K562 (cell line): ENCODE measurements around the gene ZBTB9. TPM values are rescaled to one million over a fixed set of nuclear protein-coding genes. Genes with fewer than 3 reads are reported as not detected.

Experiments
- ARID2 ChIP-seq: fragments of 450-650 bp; IDR thresholded peaks from 2 replicates; pipeline ENCODE4 v1.6.1; 2017; ENCODE audit warnings: antibody characterized with exemption, mild to moderate bottlenecking
- BRD9 ChIP-seq: fragments of 450-650 bp; IDR thresholded peaks from 2 replicates; pipeline ENCODE4 v1.6.1; 2018; ENCODE audit warnings: low read depth; ENCODE audit not compliant: partially characterized antibody
- CBX3 ChIP-seq, 2 experiments: IDR thresholded peaks; 1 replicate in 1 of 2; 2 replicates in 1 of 2; pipeline ENCODE4 v1.6.1; 2012; ENCODE audit warnings: inconsistent platforms in 2 of 2, low read length in 2 of 2, borderline replicate concordance in 1 of 2, control low read depth in 1 of 2
- CEBPB ChIP-seq: fragments of 450-650 bp; IDR thresholded peaks from 2 replicates; pipeline ENCODE4 v1.6.1; 2016; ENCODE audit warnings: missing genetic modification characterization, missing compliant biosample characterization
- CEBPG ChIP-seq, 3 experiments: fragments of 200-800 bp in 1 of 3; sonication (Bioruptor generic) in 1 of 3; sonication (generic) in 1 of 3; formaldehyde crosslinking in 1 of 3; IDR thresholded peaks in 2 of 3; conservative IDR thresholded peaks in 1 of 3; 2 replicates each; pipeline versions ENCODE4 v1.6.1 to v1.8.0; 2016 to 2022; ENCODE audit warnings: missing compliant biosample characterization in 2 of 3, missing genetic modification characterization in 2 of 3, mild to moderate bottlenecking in 1 of 3, missing genetic modification reagents in 1 of 3
- DMBX1 ChIP-seq: fragments of 250-450 bp; sonication (Bioruptor Pico); IDR thresholded peaks from 2 replicates; pipeline ENCODE4 v1.8.0; 2022; ENCODE audit warnings: inconsistent platforms, mild to moderate bottlenecking, moderate library complexity, borderline replicate concordance
- FOXK1 ChIP-seq: sonication (generic); formaldehyde crosslinking; IDR thresholded peaks from 2 replicates; pipeline ENCODE4 v1.8.0; 2022; ENCODE audit warnings: missing genetic modification reagents, mild to moderate bottlenecking, borderline replicate concordance
- GABPB1 ChIP-seq: sonication (generic); formaldehyde crosslinking; IDR thresholded peaks from 2 replicates; pipeline ENCODE4 v1.8.0; 2022; ENCODE audit warnings: mild to moderate bottlenecking, missing genetic modification reagents
- HLTF ChIP-seq: fragments of 450-650 bp; IDR thresholded peaks from 2 replicates; pipeline ENCODE4 v1.6.1; 2016
- KDM2B ChIP-seq: fragments of 250-450 bp; sonication (Bioruptor Pico); IDR thresholded peaks from 2 replicates; pipeline ENCODE4 v1.8.0; 2021; ENCODE audit warnings: mild to moderate bottlenecking, moderate library complexity
- LARP7 ChIP-seq: fragments of 450-650 bp; IDR thresholded peaks from 2 replicates; pipeline ENCODE4 v1.6.1; 2016
- MYC ChIP-seq, 2 experiments: fragments of 250-450 bp in 1 of 2; sonication (Bioruptor Pico) in 1 of 2; IDR thresholded peaks; 2 replicates each; pipeline versions ENCODE4 v1.5.1 to v1.6.1; 2012 to 2021; ENCODE audit warnings: low read depth in 2 of 2, borderline replicate concordance in 1 of 2, improper control_type of control experiment in 1 of 2, low read length in 1 of 2, mild to moderate bottlenecking in 1 of 2, moderate library complexity in 1 of 2
- NBN ChIP-seq: fragments of 450-650 bp; IDR thresholded peaks from 2 replicates; pipeline ENCODE4 v1.6.1; 2016; ENCODE audit warnings: low read depth, mild to moderate bottlenecking
- NCOR1 ChIP-seq: fragments of 450-650 bp; IDR thresholded peaks from 2 replicates; pipeline ENCODE4 v1.6.1; 2016; ENCODE audit warnings: mild to moderate bottlenecking, moderate library complexity
- NONO ChIP-seq, 2 experiments: fragments of 200-400 bp in 1 of 2; fragments of 450-650 bp in 1 of 2; formaldehyde crosslinking in 1 of 2; IDR thresholded peaks; 2 replicates each; pipeline ENCODE4 v1.6.1; 2017; ENCODE audit warnings: low read depth in 2 of 2, mild to moderate bottlenecking in 2 of 2, moderate library complexity in 2 of 2, low read length in 1 of 2
- NR1H2 ChIP-seq: sonication (generic); formaldehyde crosslinking; IDR thresholded peaks from 2 replicates; pipeline ENCODE4 v1.4.0; 2020; ENCODE audit warnings: mild to moderate bottlenecking, missing genetic modification reagents
- POLR2AphosphoS2 ChIP-seq: IDR thresholded peaks from 2 replicates; pipeline ENCODE4 v1.6.1; 2012; ENCODE audit warnings: low read length, improper control_type of control experiment
- SIN3B ChIP-seq: fragments of 450-650 bp; IDR thresholded peaks from 2 replicates; pipeline ENCODE4 v1.6.1; 2017; ENCODE audit warnings: low read depth, mild to moderate bottlenecking, moderate library complexity
- SLC30A9 ChIP-seq: fragments of 250-450 bp; sonication (Bioruptor Pico); IDR thresholded peaks from 2 replicates; pipeline ENCODE4 v1.8.0; 2022; ENCODE audit warnings: mild to moderate bottlenecking, moderate library complexity
- SMAD4 ChIP-seq: fragments of 250-450 bp; sonication (Bioruptor Pico); conservative IDR thresholded peaks from 2 replicates; pipeline ENCODE4 v1.8.0; 2021; ENCODE audit warnings: inconsistent platforms, mild to moderate bottlenecking, moderate library complexity
- SMARCE1 ChIP-seq: fragments of 450-650 bp; IDR thresholded peaks from 2 replicates; pipeline ENCODE4 v1.7.1; 2016; ENCODE audit warnings: mild to moderate bottlenecking
- SP2 ChIP-seq: IDR thresholded peaks from 2 replicates; pipeline ENCODE4 v1.6.1; 2011; ENCODE audit warnings: mild to moderate bottlenecking, low read depth, low read length, moderate library complexity; ENCODE audit not compliant: poor library complexity, severe bottlenecking; ENCODE audit errors: extremely low read depth
- TCF7 ChIP-seq: sonication (generic); IDR thresholded peaks from 2 replicates; pipeline ENCODE4 v1.6.1; 2016; ENCODE audit warnings: antibody characterized with exemption, borderline replicate concordance
- TRIM25 ChIP-seq: fragments of 450-650 bp; IDR thresholded peaks from 2 replicates; pipeline ENCODE4 v1.7.0; 2016; ENCODE audit warnings: borderline replicate concordance
- ZNF436 ChIP-seq: fragments of 250-450, 450-650 bp; sonication (Bioruptor Pico); formaldehyde crosslinking; IDR thresholded peaks from 2 replicates; pipeline ENCODE4 v1.7.0; 2020; ENCODE audit warnings: mild to moderate bottlenecking
- ZNF76 ChIP-seq: fragments of 250-450 bp; sonication (Bioruptor Pico); IDR thresholded peaks from 2 replicates; pipeline ENCODE4 v1.4.0; 2020; ENCODE audit warnings: mild to moderate bottlenecking, moderate library complexity, borderline replicate concordance
- ZNF77 ChIP-seq: fragments of 250-450 bp; sonication (Bioruptor Pico); IDR thresholded peaks from 2 replicates; pipeline ENCODE4 v1.5.0; 2020
- polyA plus RNA-seq, 8 experiments: library from polyadenylated mRNA; depleted of rRNA in 4 of 8; stranded (reverse) in 5 of 8; unstranded in 3 of 8; fragments of >200 nt; fragmentation: Nextera tagmentation in 2 of 8; fragmentation: Illumina TruSeq in 1 of 8; extraction: Ambion mirVana in 2 of 8; extraction: Trizol in 1 of 8; gene quantifications; 2 replicates each; pipeline versions ENCODE4 v1.2.1 to v1.2.3, GENCODE V29; 2011 to 2014; ENCODE audit warnings: inconsistent platforms in 1 of 8, missing spikeins in 1 of 8
- total RNA-seq, 7 experiments: library from RNA; depleted of rRNA in 6 of 7; stranded (reverse); fragments of >200 nt in 6 of 7; fragmentation: Illumina TruSeq in 2 of 7; extraction: Trizol in 2 of 7; gene quantifications; 2 replicates each; pipeline versions ENCODE4 v1.2.1 to v1.2.3, GENCODE V29; 2011 to 2021; ENCODE audit warnings: low replicate concordance in 1 of 7

Gene ZBTB9
- total and polyA plus RNA-seq, 9 of the 15 experiments (the other 6 are each of a cell fraction or from before 2014, with no cell fraction given): 1.9 to 19.5 (median 10.4) TPM

GRCh38 chr6:33420491-33421343 lies 33.7 kb upstream of the ZBTB9 start (continued):
- TF ChIP-seq CBX3 (IDR thresholded peaks at IDR 0.05; ENCODE audit: borderline replicate concordance in 1 of 2, low read length in 2 of 2) (peak in 1 of 2 experiments; percentile 98; a peak in 2 of 3 replicates), SLC30A9 (CRISPR knock-in tag) (no peak), SP2 (no peak), MYC (IDR thresholded peaks at IDR 0.05; ENCODE audit: low read depth, low read length) (0 out of 2 replicates have a peak, but pooled peaks have one; percentile 49), MYC (CRISPR knock-in tag; IDR thresholded peaks at IDR 0.05; ENCODE audit: borderline replicate concordance, low read depth) (no peak), SMAD4 (CRISPR knock-in tag) (no peak), NR1H2 (CRISPR knock-in tag) (no peak), KDM2B (no peak), CEBPB (no peak), BRD9 (no peak), DMBX1 (CRISPR knock-in tag) (no peak), SIN3B (peak; percentile 48), NCOR1 (peak; percentile 46; the same call in 1 of the 2 replicates), ZNF77 (CRISPR knock-in tag) (no peak), TRIM25 (0 out of 2 replicates have a peak, but pooled peaks have one; percentile 50), CEBPG (CRISPR knock-in tag; IDR thresholded peaks at IDR 0.05) (no peak), CEBPG (tag; conservative IDR thresholded peaks at IDR 0.05 in 1 of 2, IDR thresholded peaks at IDR 0.05 in 1 of 2) (no peak), SMARCE1 (no peak; the same call in 1 of the 2 replicates), NBN (peak; percentile 83), NONO (IDR thresholded peaks at IDR 0.05; ENCODE audit: low read depth in 2 of 2, low read length in 1 of 2) (no peak), LARP7 (no peak), FOXK1 (CRISPR knock-in tag) (no peak), HLTF (peak; percentile 94), GABPB1 (CRISPR knock-in tag) (peak; percentile 77), ZNF76 (no peak), TCF7 (no peak), ZNF436 (CRISPR knock-in tag) (no peak), POLR2AphosphoS2 (no peak), ARID2 (no peak; the same call in 1 of the 2 replicates)
